Endothelial cell of umbilical vein (primary cell): ENCODE data around the gene DYNLT1. TPM values are rescaled to one million over a fixed set of nuclear protein-coding genes. Genes with fewer than 3 reads are reported as not detected.

ENCODE experiments used
- BruUV-seq: library from RNA; stranded (reverse); fragments of 400-500 nt; replicated peaks from 2 replicates; lab custom pipeline; 2021; lab: Mats Ljungman, UMichigan
- CTCF ChIA-PET: fragments of 300-600, 350-600 bp; sonication (Branson Sonifier 250); formaldehyde crosslinking; loops from one replicate; lab custom pipeline; 2021; ENCODE audit warnings: antibody characterized with exemption, inconsistent platforms; lab: Charles Lee
- POLR2A ChIA-PET: fragments of 300-600, 350-600 bp; sonication (Branson Sonifier 250); formaldehyde crosslinking; loops from one replicate; lab custom pipeline; 2021; ENCODE audit warnings: antibody characterized with exemption, inconsistent platforms; lab: Charles Lee
- DNase-seq: peaks from one replicate; pipeline ENCODE4 v3.0.0-alpha.2; 2011; ENCODE audit warnings: low read depth, low spot score
- FAIRE-seq: peaks from 2 replicates; lab custom pipeline; 2011; peaks lifted over from hg19 to GRCh38; lab: Jason Lieb, UNC
- H2AFZ ChIP-seq: 2 replicates; pipeline ENCODE4 v1.6.0; 2012; ENCODE audit warnings: low read depth, low read length, control low read depth, inconsistent platforms
- H3K27ac ChIP-seq: 2 replicates; pipeline ENCODE4 v1.5.1; 2011; ENCODE audit warnings: low read depth, mild to moderate bottlenecking, control low read depth, low read length, moderate library complexity; ENCODE audit not compliant: insufficient read depth
- H3K27me3 ChIP-seq, 2 experiments: 2 replicates each; pipeline versions ENCODE4 v1.6.0 to v1.6.1; 2011; ENCODE audit warnings: low read length in 2 of 2, mixed read lengths in 1 of 2; ENCODE audit not compliant: control insufficient read depth in 2 of 2, insufficient read depth in 2 of 2
- H3K36me3 ChIP-seq, 2 experiments: 2 replicates in 1 of 2; 3 replicates in 1 of 2; pipeline ENCODE4 v1.5.1; 2011; ENCODE audit warnings: low read length in 2 of 2, mild to moderate bottlenecking in 1 of 2, moderate library complexity in 1 of 2; ENCODE audit not compliant: control insufficient read depth in 2 of 2, insufficient read depth in 2 of 2; ENCODE audit errors: extremely low read depth in 1 of 2
- H3K4me1 ChIP-seq: 3 replicates; pipeline ENCODE4 v1.5.1; 2011; ENCODE audit warnings: mild to moderate bottlenecking, low read length; ENCODE audit not compliant: control insufficient read depth, insufficient read depth; ENCODE audit errors: extremely low read depth
- H3K4me2 ChIP-seq: 2 replicates; pipeline ENCODE4 v1.6.1; 2011; ENCODE audit warnings: low read length, control low read depth, mixed read lengths; ENCODE audit not compliant: insufficient read depth
- H3K4me3 ChIP-seq, 3 experiments: fragments of 200-600 bp in 1 of 3; sonication (generic), shearing (Covaris generic) in 1 of 3; replicated peaks in 1 of 3; 2 replicates each; pipeline ENCODE4 v1.5.1; 2011 to 2016; ENCODE audit warnings: control low read depth in 3 of 3, low read length in 3 of 3, mild to moderate bottlenecking in 2 of 3, inconsistent platforms in 1 of 3, low read depth in 1 of 3, moderate library complexity in 1 of 3; ENCODE audit not compliant: insufficient read depth in 1 of 3
- H3K79me2 ChIP-seq: 2 replicates; pipeline ENCODE4 v1.6.0; 2012; ENCODE audit warnings: low read length, inconsistent platforms; ENCODE audit not compliant: control insufficient read depth, insufficient read depth
- H3K9ac ChIP-seq: replicated peaks from 2 replicates; pipeline ENCODE3; 2011; ENCODE audit warnings: low read length, control low read depth; ENCODE audit not compliant: insufficient read depth; ENCODE audit errors: extremely low read depth
- H3K9me1 ChIP-seq: replicated peaks from 3 replicates; pipeline ENCODE4 v1.6.0; 2011; ENCODE audit warnings: mild to moderate bottlenecking, low read length; ENCODE audit not compliant: control insufficient read depth, insufficient read depth; ENCODE audit errors: extremely low read depth
- H3K9me3 ChIP-seq: replicated peaks from 2 replicates; pipeline ENCODE4 v1.5.1; 2012; ENCODE audit warnings: low read length, inconsistent platforms; ENCODE audit not compliant: control insufficient read depth, insufficient read depth
- H4K20me1 ChIP-seq: replicated peaks from 2 replicates; pipeline ENCODE3; 2011; ENCODE audit warnings: mild to moderate bottlenecking, low read length; ENCODE audit not compliant: control insufficient read depth, insufficient read depth; ENCODE audit errors: extremely low read depth
- EZH2 ChIP-seq: IDR thresholded peaks from 2 replicates; pipeline ENCODE4 v1.6.1; 2012; ENCODE audit warnings: borderline replicate concordance, low read depth, mild to moderate bottlenecking, moderate library complexity, low read length, inconsistent platforms; ENCODE audit not compliant: severe bottlenecking
- FOS ChIP-seq: IDR thresholded peaks from 2 replicates; pipeline ENCODE4 v1.6.1; 2011; ENCODE audit warnings: mild to moderate bottlenecking, low read length, moderate library complexity, borderline replicate concordance; ENCODE audit not compliant: insufficient read depth
- GATA2 ChIP-seq: IDR thresholded peaks from 2 replicates; pipeline ENCODE4 v1.7.0; 2011; ENCODE audit warnings: low read depth, mild to moderate bottlenecking, moderate library complexity, mixed read lengths, low read length; ENCODE audit not compliant: insufficient read length, insufficient read depth
- JUN ChIP-seq: IDR thresholded peaks from 2 replicates; pipeline ENCODE4 v1.6.1; 2011; ENCODE audit warnings: borderline replicate concordance, low read depth; ENCODE audit not compliant: insufficient read length, insufficient read depth
- MYC ChIP-seq: IDR thresholded peaks from one replicate; pipeline ENCODE4 v1.6.1; 2011; ENCODE audit warnings: mild to moderate bottlenecking, low read depth, low read length
- POLR2A ChIP-seq: IDR thresholded peaks from 2 replicates; pipeline ENCODE4 v1.6.1; 2012; ENCODE audit warnings: low read depth, mild to moderate bottlenecking, control low read depth, low read length
- POLR2AphosphoS5 ChIP-seq: IDR thresholded peaks from 2 replicates; pipeline ENCODE4 v1.6.1; 2012; ENCODE audit warnings: low read depth, mild to moderate bottlenecking, control low read depth, low read length, moderate library complexity; ENCODE audit not compliant: insufficient read depth
- dilution Hi-C: fragments of 300-500 bp; cut with MboI; formaldehyde crosslinking; loops from one replicate; pipeline ENCODE4 v1.15.0; 2019; ENCODE audit warnings: low sequenced_read_pairs; ENCODE audit not compliant: extremely low pct_ligation_motif_present
- intact Hi-C: fragments of 100-400 bp; cut with micrococcal nuclease; formaldehyde crosslinking; loops from one replicate; pipeline ENCODE4 v1.10.0; 2022
- polyA plus RNA-seq, 4 experiments: library from polyadenylated mRNA; depleted of rRNA in 3 of 4; stranded (reverse) in 3 of 4; unstranded in 1 of 4; fragments of >200 nt; gene quantifications; 2 replicates each; pipeline versions ENCODE4 v1.2.1 to v1.2.3, GENCODE V29; 2011 to 2012; ENCODE audit warnings: missing spikeins in 1 of 4
- total RNA-seq: library from RNA; stranded (reverse); gene quantifications from 2 replicates; pipeline ENCODE4 v1.2.3, GENCODE V29; 2021
- TF ChIP-seq, protein P1 (sequence below), 2 donors: IDR thresholded peaks; 1 replicate in 1 of 2; 2 replicates in 1 of 2; pipeline ENCODE4 v1.5.1; 2011; ENCODE audit warnings: low read length in 2 of 2, mild to moderate bottlenecking in 2 of 2, moderate library complexity in 2 of 2, control low read depth in 1 of 2, inconsistent platforms in 1 of 2, low read depth in 1 of 2; ENCODE audit not compliant: insufficient read depth in 1 of 2; ENCODE audit errors: extremely low read depth in 1 of 2
- TF ChIP-seq, protein P2 (sequence below): IDR thresholded peaks from 2 replicates; pipeline ENCODE4 v1.6.1; 2011; ENCODE audit not compliant: insufficient read depth, insufficient read length

The DYNLT1 gene
- total and polyA plus RNA-seq, 2 donors (not counting 3 experiments of a cell fraction or from before 2014, with no cell fraction given), result 162 to 267 TPM

DNA sequence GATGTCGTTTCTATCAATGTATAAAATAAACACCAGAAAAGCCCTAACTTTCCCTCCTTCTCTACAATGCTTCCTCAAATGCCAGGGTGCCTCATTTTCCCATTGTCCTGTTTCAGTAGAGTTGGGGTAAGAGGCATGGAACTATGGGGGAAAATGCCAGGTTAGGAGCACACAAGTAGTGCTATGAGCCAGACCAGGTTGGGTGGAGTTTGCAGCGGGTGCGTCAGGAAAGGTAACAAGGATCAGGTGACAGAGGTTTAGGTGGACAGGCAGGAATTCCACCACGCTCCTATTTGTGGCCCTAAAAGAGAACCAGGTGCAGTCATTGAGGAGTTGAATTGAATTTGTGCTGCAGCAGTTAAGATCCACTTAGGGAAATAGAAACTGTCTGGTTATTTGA lies 41.8 kb upstream of the DYNLT1 start:
- no TSS peak for BruUV-seq
- TF ChIP-seq FOS, result no peak
- DNase-seq (no peak), FAIRE-seq (no peak)
- peaks cover 0 to 2% of the 10 kb centered on the region in 2 experiments for H3K27me3 ChIP-seq
- H3K4me3 ChIP-seq, result no peak overlapping the region
- H3K4me2 ChIP-seq, result no peak overlapping the region
- no peaks in the 10 kb centered on the region for H3K36me3 ChIP-seq
- ChIA-PET CTCF (interaction anchor here (1.2 kb wide), 1 partner anchor 465 kb away, joined by 6 read pairs; no protein-coding TSS in a partner anchor), POLR2A (no interaction called here)
- H3K9me1 ChIP-seq, result no peaks in the 10 kb centered on the region
- dilution Hi-C loops, result no loop called here
- no peaks in the 10 kb centered on the region for H3K9me3 ChIP-seq
- peaks cover 3% of the 10 kb centered on the region for H3K4me1 ChIP-seq
- H2AFZ ChIP-seq, result no peak overlapping the region
- no peaks in the 10 kb centered on the region for H4K20me1 ChIP-seq
- H3K9ac ChIP-seq, result no peak overlapping the region
- intact Hi-C loops, result no loop called here
- no peaks in the 10 kb centered on the region for H3K79me2 ChIP-seq
- H3K27ac ChIP-seq, result no peak overlapping the region

DNA sequence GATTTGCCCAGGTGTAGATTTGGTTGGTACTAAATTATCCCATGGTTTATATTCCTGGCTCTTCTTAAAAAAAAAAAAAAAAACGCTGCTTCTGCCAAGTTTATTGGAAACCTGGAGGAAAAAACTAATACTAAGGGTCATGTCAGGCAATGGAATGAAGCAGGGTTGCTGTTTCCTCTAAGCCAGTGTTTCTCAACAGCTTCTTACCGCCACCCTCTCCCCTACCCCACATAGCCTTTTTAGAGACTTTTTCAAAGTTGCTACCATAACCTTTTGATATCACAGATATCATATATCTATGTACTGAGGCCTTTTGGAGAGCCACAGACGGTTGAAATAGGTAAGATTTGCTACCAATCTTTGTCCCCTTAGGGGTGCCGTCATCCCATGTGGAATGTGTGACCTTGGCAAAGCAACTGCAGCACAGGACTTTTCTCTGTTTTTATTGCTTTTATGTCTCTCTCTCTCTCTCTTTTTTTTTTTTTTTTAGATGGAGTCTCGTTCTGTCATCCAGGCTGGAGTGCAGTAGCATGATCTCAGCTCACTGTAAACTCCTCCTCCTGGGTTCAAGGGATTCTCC lies 40.3 kb upstream of the DYNLT1 start:
- no peak overlapping the region for H3K4me3 ChIP-seq
- POLR2A ChIA-PET, result no interaction called here
- no peak overlapping the region for H3K4me2 ChIP-seq
- H3K9ac ChIP-seq, result no peak overlapping the region
- no peak for DNase-seq
- H2AFZ ChIP-seq, result no peak overlapping the region
- intact Hi-C loops, result no loop called here
- no peak for FAIRE-seq
- no TSS peak for BruUV-seq
- dilution Hi-C loops, result no loop called here
- TF ChIP-seq EZH2, result no peak
- no peak for TF ChIP-seq FOS
- no peak for TF ChIP-seq GATA2
- TF ChIP-seq JUN, result no peak
- no peak for TF ChIP-seq POLR2A
- no peak for TF ChIP-seq POLR2AphosphoS5
- TF ChIP-seq, protein P1, sequence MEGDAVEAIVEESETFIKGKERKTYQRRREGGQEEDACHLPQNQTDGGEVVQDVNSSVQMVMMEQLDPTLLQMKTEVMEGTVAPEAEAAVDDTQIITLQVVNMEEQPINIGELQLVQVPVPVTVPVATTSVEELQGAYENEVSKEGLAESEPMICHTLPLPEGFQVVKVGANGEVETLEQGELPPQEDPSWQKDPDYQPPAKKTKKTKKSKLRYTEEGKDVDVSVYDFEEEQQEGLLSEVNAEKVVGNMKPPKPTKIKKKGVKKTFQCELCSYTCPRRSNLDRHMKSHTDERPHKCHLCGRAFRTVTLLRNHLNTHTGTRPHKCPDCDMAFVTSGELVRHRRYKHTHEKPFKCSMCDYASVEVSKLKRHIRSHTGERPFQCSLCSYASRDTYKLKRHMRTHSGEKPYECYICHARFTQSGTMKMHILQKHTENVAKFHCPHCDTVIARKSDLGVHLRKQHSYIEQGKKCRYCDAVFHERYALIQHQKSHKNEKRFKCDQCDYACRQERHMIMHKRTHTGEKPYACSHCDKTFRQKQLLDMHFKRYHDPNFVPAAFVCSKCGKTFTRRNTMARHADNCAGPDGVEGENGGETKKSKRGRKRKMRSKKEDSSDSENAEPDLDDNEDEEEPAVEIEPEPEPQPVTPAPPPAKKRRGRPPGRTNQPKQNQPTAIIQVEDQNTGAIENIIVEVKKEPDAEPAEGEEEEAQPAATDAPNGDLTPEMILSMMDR (IDR thresholded peaks at IDR 0.05; ENCODE audit: extremely low read depth in 1 of 2, insufficient read depth in 1 of 2, low read depth in 1 of 2, low read length in 2 of 2), result no peak
- TF ChIP-seq, protein P2, sequence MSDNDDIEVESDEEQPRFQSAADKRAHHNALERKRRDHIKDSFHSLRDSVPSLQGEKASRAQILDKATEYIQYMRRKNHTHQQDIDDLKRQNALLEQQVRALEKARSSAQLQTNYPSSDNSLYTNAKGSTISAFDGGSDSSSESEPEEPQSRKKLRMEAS, result no peak
- TF ChIP-seq MYC, result no peak
- no peak overlapping the region for H3K27ac ChIP-seq
- H3K4me1 ChIP-seq, result peaks cover 3% of the 10 kb centered on the region
- no peaks in the 10 kb centered on the region for H4K20me1 ChIP-seq
- peaks cover 0 to 2% of the 10 kb centered on the region in 2 experiments for H3K27me3 ChIP-seq
- H3K9me3 ChIP-seq, result no peaks in the 10 kb centered on the region
- H3K36me3 ChIP-seq, result no peaks in the 10 kb centered on the region
- no peaks in the 10 kb centered on the region for H3K9me1 ChIP-seq
- CTCF ChIA-PET, result interaction anchor here (1.2 kb wide), 2 partner anchors 464 to 471 kb away, joined by 3 to 6 read pairs; no protein-coding TSS in a partner anchor
- H3K79me2 ChIP-seq, result no peaks in the 10 kb centered on the region
